HG02759 (cell line): ENCODE measurements around the gene CCDC9B.

Source experiments
- ATAC-seq: cut with Tn5 transposase; IDR thresholded peaks from one replicate; pipeline ENCODE4 v1.9.1; 2021; ENCODE audit warnings: mild to moderate bottlenecking, moderate library complexity; ENCODE audit not compliant: unreplicated experiment

Gene CCDC9B

GRCh38 chr15:40293006-40293405, 47.7 kb downstream of the CCDC9B start:
- no peak for ATAC-seq

- no peak for ATAC-seq
Observed at GRCh38 chr15:40292246-40292645, 48.5 kb downstream of the CCDC9B start.

DNA sequence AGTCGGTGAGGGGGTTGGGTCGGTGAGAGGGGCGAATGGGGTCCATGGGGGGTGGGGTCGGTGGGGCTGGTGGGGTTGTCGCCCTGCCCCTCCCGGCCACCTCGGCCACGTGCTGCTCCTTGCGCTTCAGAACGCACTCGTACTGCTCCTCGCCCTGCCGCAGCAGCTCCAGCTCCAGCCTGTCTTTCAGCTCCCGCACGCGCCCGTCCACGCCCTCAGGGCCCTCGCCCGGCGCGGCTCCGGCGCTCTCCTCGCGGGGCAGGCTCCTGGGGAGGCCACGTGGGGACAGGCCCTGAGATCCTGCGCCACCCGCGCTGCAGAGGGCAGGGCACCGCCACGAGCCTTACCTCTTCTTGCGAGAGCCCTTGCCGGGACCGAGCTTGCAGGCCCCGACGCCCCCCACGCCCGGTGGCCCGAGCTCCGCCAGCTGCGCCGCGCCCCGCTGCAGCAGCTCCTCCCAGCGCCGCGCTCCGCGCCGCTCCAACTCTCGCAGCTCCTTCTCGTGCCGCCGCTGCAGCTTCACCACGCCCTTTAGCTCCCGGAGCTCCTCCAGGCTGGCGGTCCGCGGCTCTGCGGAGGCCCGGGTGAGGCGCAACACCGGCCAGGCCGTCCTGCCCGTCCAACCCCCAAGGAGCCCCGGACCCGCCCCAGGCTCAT, 49.7 kb downstream of the CCDC9B start:
- no peak for ATAC-seq

GRCh38 chr15:40290545-40290917, 50.2 kb downstream of the CCDC9B start:
- ATAC-seq, result no peak

- ATAC-seq, result no peak
Observed at GRCh38 chr15:40289140-40289775, 51.5 kb downstream of the CCDC9B start.

GRCh38 chr15:40287968-40288367, 52.8 kb downstream of the CCDC9B start:
- no peak for ATAC-seq

DNA sequence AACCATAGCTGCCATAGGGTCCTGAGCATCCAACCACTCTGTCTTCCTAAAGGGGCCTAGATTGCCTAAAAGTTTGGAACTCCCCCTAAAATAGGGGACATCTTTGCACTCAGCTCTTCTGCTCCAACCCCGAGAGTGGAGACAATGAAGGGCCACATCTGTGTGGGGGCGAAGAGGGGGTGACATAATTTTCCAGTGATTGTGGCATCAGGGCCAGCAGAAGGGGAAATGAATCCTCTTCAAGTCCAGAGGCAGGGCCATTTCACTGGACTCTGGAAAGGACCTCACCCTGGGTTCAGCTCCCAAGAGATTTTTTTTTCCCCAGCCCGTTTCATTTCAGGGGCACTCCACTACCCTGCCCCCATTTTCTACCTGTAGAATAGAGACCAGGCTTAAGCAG, 53.2 kb downstream of the CCDC9B start:
- ATAC-seq, result no peak

DNA sequence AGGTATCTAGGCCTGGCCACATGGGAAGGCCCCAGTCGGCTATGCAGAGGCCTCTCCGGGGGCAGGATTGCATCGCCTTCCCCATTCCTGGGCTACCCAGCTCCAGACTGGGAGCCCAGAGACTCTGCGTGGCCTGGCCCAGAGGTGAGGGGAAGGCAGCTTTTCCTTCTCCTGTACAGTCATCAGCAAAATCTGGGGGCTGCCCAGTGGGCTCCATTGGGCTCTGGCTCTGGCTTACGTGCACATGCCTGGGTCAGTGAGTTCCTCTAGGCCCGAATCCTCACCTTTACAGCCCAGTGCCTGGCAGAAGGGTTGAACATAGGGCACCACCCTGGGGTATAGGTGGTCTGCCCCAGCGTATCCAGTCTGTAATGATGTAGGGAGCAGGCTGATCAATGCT, 53.9 kb downstream of the CCDC9B start:
- ATAC-seq, result no peak

- ATAC-seq, result no peak
Observed at GRCh38 chr15:40286061-40286532, 54.6 kb downstream of the CCDC9B start.

GRCh38 chr15:40285554-40286011, 55.2 kb downstream of the CCDC9B start:
- no peak for ATAC-seq

GRCh38 chr15:40285151-40285550, 55.6 kb downstream of the CCDC9B start:
- no peak for ATAC-seq

DNA sequence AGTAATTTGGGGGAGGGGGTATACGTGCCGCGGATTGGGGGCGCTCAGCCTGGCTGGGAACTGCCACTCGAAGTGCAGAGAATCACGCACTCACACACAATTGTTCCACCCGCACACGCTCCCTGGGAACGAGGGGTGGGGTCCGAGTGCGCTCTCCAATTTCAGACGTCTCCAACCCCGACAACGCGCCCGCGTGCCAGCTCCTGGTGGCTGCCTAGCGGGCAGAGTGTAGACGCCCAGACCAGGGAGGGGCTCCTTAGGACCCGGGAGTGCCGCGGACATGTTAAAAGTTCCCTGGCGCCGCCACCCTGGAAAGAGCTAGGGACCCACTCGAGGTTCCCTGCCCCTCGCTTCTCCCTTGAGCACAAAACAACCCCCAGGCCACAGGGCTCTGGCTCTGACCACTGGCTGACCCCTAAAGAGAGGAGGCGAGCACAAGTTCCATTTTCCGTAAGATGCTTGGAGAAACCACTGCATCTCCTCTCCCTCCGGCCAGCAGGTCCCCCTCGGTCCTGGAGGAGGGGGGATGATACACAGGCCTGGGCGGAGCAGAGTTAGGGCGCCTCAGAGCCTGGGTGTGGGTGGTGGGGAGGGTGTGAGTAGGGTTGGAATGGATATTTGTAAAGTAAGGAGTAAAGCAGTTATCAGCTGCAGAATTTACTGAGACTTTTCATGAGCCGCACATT, 57.0 kb downstream of the CCDC9B start:
- ATAC-seq, result no peak

DNA sequence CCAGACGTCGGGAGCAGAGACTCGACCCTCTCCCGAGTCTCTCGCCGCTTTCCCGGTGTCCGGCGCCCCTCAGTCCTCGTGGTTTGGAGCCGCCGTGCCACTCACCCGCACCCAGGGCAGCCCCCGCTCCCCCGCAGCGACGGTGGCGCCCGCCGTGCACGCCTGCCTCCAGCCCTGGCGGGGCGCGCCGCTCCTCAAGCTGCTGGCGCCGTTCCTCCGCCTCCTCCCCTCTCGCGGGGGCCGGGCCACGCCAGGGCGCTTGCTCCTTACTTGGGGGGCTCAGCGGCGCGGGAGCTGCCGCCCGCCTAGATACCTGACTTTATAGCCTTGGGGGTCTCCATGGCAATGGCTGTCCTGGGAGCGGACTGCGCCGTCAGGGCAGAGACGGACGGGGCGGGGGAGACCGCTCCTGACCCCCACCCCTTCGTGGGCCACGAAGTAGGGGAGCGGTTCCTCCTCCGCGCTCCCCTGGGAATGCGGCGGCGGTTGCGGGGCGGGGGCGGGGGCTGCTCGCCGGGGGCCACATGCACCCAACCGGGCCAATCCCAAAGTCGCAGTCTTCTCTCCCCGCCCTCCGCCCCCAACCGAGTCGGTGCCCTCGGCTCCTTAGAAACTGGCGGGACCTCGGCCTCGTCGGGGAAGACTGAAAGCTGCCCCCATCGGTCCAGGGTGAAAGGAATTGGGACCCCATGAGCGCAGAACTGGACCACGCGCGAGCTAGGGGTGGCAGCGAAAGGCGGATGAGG, 57.7 kb downstream of the CCDC9B start, which contains the start of gene ANKRD63:
ANKRD63 (minus strand) TSS at position 196 of the 746 bp plus-strand sequence. CDS start 478 bp downstream, outside the sequence.
- peak; percentile 47 for ATAC-seq

GRCh38 chr15:40282147-40282868, 58.4 kb downstream of the CCDC9B start:
- peak; percentile 49 for ATAC-seq

- ATAC-seq, result no peak
Observed at GRCh38 chr15:40281801-40282146, 59.0 kb downstream of the CCDC9B start.
